HepG2 (cell line): ENCODE measurements around the gene MRS2. TPM values are rescaled to one million over a fixed set of nuclear protein-coding genes. Genes with fewer than 3 reads are reported as not detected.

Experiments
- CAMTA2 ChIP-seq: sonication (generic); formaldehyde crosslinking; IDR thresholded peaks from 2 replicates; pipeline ENCODE4 v1.4.0; 2020; ENCODE audit warnings: mild to moderate bottlenecking, missing genetic modification reagents, borderline replicate concordance
- CHCHD3 ChIP-seq: sonication (generic); formaldehyde crosslinking; IDR thresholded peaks from 2 replicates; pipeline ENCODE4 v1.8.0; 2022; ENCODE audit warnings: mild to moderate bottlenecking, missing genetic modification reagents, moderate library complexity
- DPF2 ChIP-seq: sonication (generic); formaldehyde crosslinking; IDR thresholded peaks from 2 replicates; pipeline ENCODE4 v1.4.0; 2020; ENCODE audit warnings: mild to moderate bottlenecking, low read depth, missing genetic modification reagents, borderline replicate concordance
- FOXA1 ChIP-seq, 2 experiments: fragments of 450-650 bp in 1 of 2; sonication (generic) in 1 of 2; formaldehyde crosslinking in 1 of 2; IDR thresholded peaks; 2 replicates each; pipeline versions ENCODE4 v1.4.0 to v1.6.1; 2016 to 2020; ENCODE audit warnings: missing genetic modification reagents in 1 of 2
- HOXA7 ChIP-seq: sonication (generic); formaldehyde crosslinking; IDR thresholded peaks from 2 replicates; pipeline ENCODE4 v1.8.1; 2022; ENCODE audit warnings: mild to moderate bottlenecking, missing genetic modification reagents, moderate library complexity
- KAT2B ChIP-seq: fragments of 150-350 bp; IDR thresholded peaks from 2 replicates; pipeline ENCODE4 v1.6.1; 2014; ENCODE audit warnings: low read depth, low read length, borderline replicate concordance
- KIAA2018 ChIP-seq: sonication (generic); formaldehyde crosslinking; IDR thresholded peaks from 2 replicates; pipeline ENCODE4 v1.5.0; 2020; ENCODE audit warnings: mild to moderate bottlenecking, missing genetic modification reagents, borderline replicate concordance
- KLF9 ChIP-seq: IDR thresholded peaks from 2 replicates; pipeline ENCODE4 v1.6.1; 2016; ENCODE audit warnings: low read depth
- RAD51 ChIP-seq: fragments of 450-650 bp; IDR thresholded peaks from 2 replicates; pipeline ENCODE4 v1.6.1; 2016; ENCODE audit warnings: borderline replicate concordance
- SALL1 ChIP-seq: sonication (generic); formaldehyde crosslinking; IDR thresholded peaks from 2 replicates; pipeline ENCODE4 v1.8.0; 2022; ENCODE audit warnings: mild to moderate bottlenecking, missing genetic modification reagents
- ZBED4 ChIP-seq: sonication (generic); formaldehyde crosslinking; IDR thresholded peaks from 2 replicates; pipeline ENCODE4 v1.4.0; 2020; ENCODE audit warnings: missing genetic modification reagents, borderline replicate concordance
- ZKSCAN1 ChIP-seq: fragments of 150-350 bp; IDR thresholded peaks from 2 replicates; pipeline ENCODE4 v1.6.1; 2014; ENCODE audit warnings: low read length
- ZNF501 ChIP-seq: sonication (generic); formaldehyde crosslinking; IDR thresholded peaks from 2 replicates; pipeline ENCODE4 v1.5.1; 2020; ENCODE audit warnings: mild to moderate bottlenecking, moderate library complexity, missing genetic modification reagents
- ZSCAN22 ChIP-seq: sonication (generic); formaldehyde crosslinking; IDR thresholded peaks from 2 replicates; pipeline ENCODE4 v1.4.0; 2020; ENCODE audit warnings: mild to moderate bottlenecking, missing genetic modification reagents
- polyA plus RNA-seq, 8 experiments: library from polyadenylated mRNA; depleted of rRNA in 3 of 8; stranded (reverse) in 7 of 8; unstranded in 1 of 8; fragments of >200 nt; fragmentation: Illumina TruSeq in 4 of 8; extraction: Trizol in 4 of 8; gene quantifications; 2 replicates each; pipeline versions ENCODE4 v1.2.1 to v1.2.3, GENCODE V29; 2011 to 2016; ENCODE audit warnings: low read depth in 4 of 8, missing spikeins in 1 of 8, mixed read lengths in 1 of 8; ENCODE audit not compliant: insufficient read depth in 1 of 8
- total RNA-seq, 5 experiments: library from RNA; depleted of rRNA; stranded (reverse); fragments of >200 nt; fragmentation: Illumina TruSeq; extraction: Trizol; gene quantifications; 2 replicates each; pipeline ENCODE4 v1.2.3, GENCODE V29; 2016; ENCODE audit warnings: low read depth in 1 of 5
- TF ChIP-seq, protein P1 (sequence below): IDR thresholded peaks from 2 replicates; pipeline ENCODE4 v1.6.1; 2018; ENCODE audit warnings: missing genetic modification reagents, mild to moderate bottlenecking, missing compliant biosample characterization

Gene MRS2
- total and polyA plus RNA-seq, 2 of the 13 experiments (the other 11 are each of a cell fraction or from before 2014, with no cell fraction given): 31.1 to 83.8 TPM

DNA sequence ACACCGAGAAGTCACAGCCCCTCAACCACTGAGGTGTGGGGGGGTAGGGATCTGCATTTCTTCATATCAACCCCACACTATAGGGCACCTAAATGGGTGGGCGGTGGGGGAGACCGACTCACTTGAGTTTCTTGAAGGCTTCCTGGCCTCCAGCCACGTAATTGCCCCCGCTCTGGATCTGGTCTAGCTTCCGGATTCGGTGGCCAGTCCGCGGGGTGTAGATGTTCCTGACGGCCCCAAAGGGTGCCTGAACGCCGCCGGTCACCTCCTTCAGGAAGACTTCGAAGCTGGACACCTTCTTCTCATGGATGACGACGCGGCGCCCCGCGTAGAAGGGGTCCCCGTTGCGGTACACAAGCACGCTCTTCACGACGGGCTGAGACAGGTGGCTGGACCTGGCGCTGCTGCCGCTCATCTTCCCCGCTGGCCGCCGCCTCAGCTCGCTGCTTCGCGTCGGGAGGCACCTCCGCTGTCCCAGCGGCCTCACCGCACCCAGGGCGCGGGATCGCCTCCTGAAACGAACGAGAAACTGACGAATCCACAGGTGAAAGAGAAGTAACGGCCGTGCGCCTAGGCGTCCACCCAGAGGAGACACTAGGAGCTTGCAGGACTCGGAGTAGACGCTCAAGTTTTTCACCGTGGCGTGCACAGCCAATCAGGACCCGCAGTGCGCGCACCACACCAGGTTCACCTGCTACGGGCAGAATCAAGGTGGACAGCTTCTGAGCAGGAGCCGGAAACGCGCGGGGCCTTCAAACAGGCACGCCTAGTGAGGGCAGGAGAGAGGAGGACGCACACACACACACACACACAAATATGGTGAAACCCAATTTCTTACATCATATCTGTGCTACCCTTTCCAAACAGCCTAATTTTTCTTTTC lies 45.2 kb upstream of the MRS2 start, which contains the start of gene DCDC2 (continued):
- TF ChIP-seq, protein P1, sequence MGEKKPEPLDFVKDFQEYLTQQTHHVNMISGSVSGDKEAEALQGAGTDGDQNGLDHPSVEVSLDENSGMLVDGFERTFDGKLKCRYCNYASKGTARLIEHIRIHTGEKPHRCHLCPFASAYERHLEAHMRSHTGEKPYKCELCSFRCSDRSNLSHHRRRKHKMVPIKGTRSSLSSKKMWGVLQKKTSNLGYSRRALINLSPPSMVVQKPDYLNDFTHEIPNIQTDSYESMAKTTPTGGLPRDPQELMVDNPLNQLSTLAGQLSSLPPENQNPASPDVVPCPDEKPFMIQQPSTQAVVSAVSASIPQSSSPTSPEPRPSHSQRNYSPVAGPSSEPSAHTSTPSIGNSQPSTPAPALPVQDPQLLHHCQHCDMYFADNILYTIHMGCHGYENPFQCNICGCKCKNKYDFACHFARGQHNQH (CRISPR knock-in tag): peak; percentile 64
- TF ChIP-seq ZBED4 (CRISPR knock-in tag) (peak; percentile 48; the same call in 1 of the 2 replicates), ZNF501 (CRISPR knock-in tag) (peak; percentile 85; the same call in 1 of the 2 replicates), SALL1 (CRISPR knock-in tag) (peak; percentile 86), ZKSCAN1 (no peak), HOXA7 (CRISPR knock-in tag) (no peak), FOXA1 (IDR thresholded peaks at IDR 0.05) (no peak), FOXA1 (CRISPR knock-in tag; IDR thresholded peaks at IDR 0.05) (peak; percentile 43; the same call in 1 of the 2 replicates), DPF2 (peak; percentile 46; the same call in 1 of the 2 replicates), RAD51 (no peak), KLF9 (CRISPR knock-in tag) (peak; percentile 83; the same call in 1 of the 2 replicates), CHCHD3 (CRISPR knock-in tag) (peak; percentile 14; the same call in 1 of the 2 replicates), ZSCAN22 (CRISPR knock-in tag) (peak; percentile 65; the same call in 1 of the 2 replicates), KIAA2018 (CRISPR knock-in tag) (0 out of 2 replicates have a peak, but pooled peaks have one; percentile 30), KAT2B (no peak), CAMTA2 (CRISPR knock-in tag) (no peak)
